A673 (cell line): ENCODE measurements around the gene EFL1. TPM values are rescaled to one million over a fixed set of nuclear protein-coding genes. Genes with fewer than 3 reads are reported as not detected.

Experiments used
- BruUV-seq: library from RNA; stranded (reverse); fragments of 400-500 nt; replicated peaks from 2 replicates; lab custom pipeline; 2021; lab: Mats Ljungman, UMichigan
- CTCF ChIA-PET: fragments of 300-600 bp; sonication (Branson Sonifier 250); formaldehyde crosslinking; loops from one replicate; lab custom pipeline; 2022; ENCODE audit warnings: antibody characterized with exemption; lab: Charles Lee
- POLR2A ChIA-PET: fragments of 300-600 bp; sonication (Branson Sonifier 250); formaldehyde crosslinking; loops from one replicate; lab custom pipeline; 2022; ENCODE audit warnings: antibody characterized with exemption; ENCODE audit not compliant: low non-redundant PET; lab: Charles Lee
- DNase-seq: peaks from one replicate; pipeline ENCODE4 v3.0.0-alpha.2; 2015; ENCODE audit warnings: low spot score
- H3K27ac ChIP-seq: fragments of 200-600 bp; sonication (generic); 2 replicates; pipeline ENCODE4 v1.5.1; 2016; ENCODE audit warnings: mixed run types, low read depth, mild to moderate bottlenecking, mixed read lengths, antibody characterized with exemption, low read length; ENCODE audit not compliant: poor library complexity, severe bottlenecking
- H3K27me3 ChIP-seq: fragments of 200-600 bp; sonication (generic); replicated peaks from 2 replicates; pipeline ENCODE4 v1.6.1; 2017; ENCODE audit warnings: mixed run types, low read depth, mild to moderate bottlenecking, mixed read lengths, antibody characterized with exemption, low read length; ENCODE audit not compliant: insufficient read depth, poor library complexity
- H3K36me3 ChIP-seq: fragments of 200-600 bp; sonication (generic); 2 replicates; pipeline ENCODE4 v1.6.1; 2016; ENCODE audit warnings: mixed run types, mild to moderate bottlenecking, mixed read lengths, antibody characterized with exemption, low read length; ENCODE audit not compliant: insufficient read depth, poor library complexity, severe bottlenecking
- H3K4me1 ChIP-seq: fragments of 200-600 bp; sonication (generic); 2 replicates; pipeline ENCODE4 v1.6.1; 2017; ENCODE audit warnings: mixed run types, mild to moderate bottlenecking, mixed read lengths, antibody characterized with exemption, low read length; ENCODE audit not compliant: insufficient read depth, poor library complexity, severe bottlenecking
- H3K4me3 ChIP-seq: fragments of 200-600 bp; sonication (generic); 2 replicates; pipeline ENCODE4 v1.5.1; 2016; ENCODE audit warnings: low read depth, mixed run types, mild to moderate bottlenecking, mixed read lengths, low read length; ENCODE audit not compliant: poor library complexity, severe bottlenecking
- H3K9me3 ChIP-seq: fragments of 200-600 bp; sonication (generic); 2 replicates; pipeline ENCODE4 v1.6.1; 2016; ENCODE audit warnings: mixed run types, low read depth, mild to moderate bottlenecking, mixed read lengths, antibody characterized with exemption, low read length; ENCODE audit not compliant: poor library complexity, severe bottlenecking
- EZH2 ChIP-seq: fragments of 200-600 bp; sonication (generic); IDR thresholded peaks from 2 replicates; pipeline ENCODE4 v1.6.1; 2017; ENCODE audit warnings: borderline replicate concordance, low read depth, mild to moderate bottlenecking, mixed read lengths, antibody characterized with exemption, low read length; ENCODE audit not compliant: poor library complexity, severe bottlenecking
- intact Hi-C: fragments of 100-400 bp; cut with micrococcal nuclease; formaldehyde crosslinking; loops from one replicate; pipeline ENCODE4 v1.10.0; 2022; ENCODE audit not compliant: unreplicated experiment
- total RNA-seq: library from RNA; stranded (reverse); gene quantifications from 2 replicates; pipeline ENCODE4 v1.2.3, GENCODE V29; 2021
- TF ChIP-seq, protein P1 (sequence below): fragments of 300-800, 200-600 bp; sonication (generic); conservative IDR thresholded peaks from 2 replicates; pipeline ENCODE4 v1.5.1; 2017; ENCODE audit warnings: low read depth, mild to moderate bottlenecking, antibody characterized with exemption, low read length, moderate library complexity, mixed read lengths

EFL1 gene
- total RNA-seq, 1 experiment from 2014 or later: 26.1 TPM

DNA sequence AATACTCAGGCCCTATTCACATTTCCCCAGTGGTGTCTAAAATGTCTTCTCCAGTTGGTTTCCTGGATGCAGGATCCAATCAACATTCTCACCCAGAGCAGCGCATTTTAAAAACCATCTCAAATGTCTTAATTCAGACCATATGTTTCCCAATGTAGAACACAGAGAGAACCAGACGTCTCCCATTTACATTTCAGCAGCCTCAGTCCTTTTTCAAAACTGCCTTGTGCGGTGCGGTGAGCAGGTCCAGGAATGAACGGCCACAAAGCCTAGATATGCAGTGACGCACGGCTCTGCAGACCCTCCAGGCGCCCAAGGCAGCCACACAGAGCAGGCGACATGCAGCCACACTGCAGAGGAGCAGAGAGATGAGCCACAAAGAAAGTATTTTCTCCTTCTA lies 150.6 kb downstream of the EFL1 start:
- H3K27me3 ChIP-seq: no peaks in the 10 kb centered on the region
- intact Hi-C loops: no loop called here
- H3K4me3 ChIP-seq: no peak overlapping the region
- DNase-seq: peak; percentile 24
- H3K4me1 ChIP-seq: no peaks in the 10 kb centered on the region
- CTCF ChIA-PET: no interaction called here
- no peak for TF ChIP-seq EZH2
- TF ChIP-seq, protein P1, sequence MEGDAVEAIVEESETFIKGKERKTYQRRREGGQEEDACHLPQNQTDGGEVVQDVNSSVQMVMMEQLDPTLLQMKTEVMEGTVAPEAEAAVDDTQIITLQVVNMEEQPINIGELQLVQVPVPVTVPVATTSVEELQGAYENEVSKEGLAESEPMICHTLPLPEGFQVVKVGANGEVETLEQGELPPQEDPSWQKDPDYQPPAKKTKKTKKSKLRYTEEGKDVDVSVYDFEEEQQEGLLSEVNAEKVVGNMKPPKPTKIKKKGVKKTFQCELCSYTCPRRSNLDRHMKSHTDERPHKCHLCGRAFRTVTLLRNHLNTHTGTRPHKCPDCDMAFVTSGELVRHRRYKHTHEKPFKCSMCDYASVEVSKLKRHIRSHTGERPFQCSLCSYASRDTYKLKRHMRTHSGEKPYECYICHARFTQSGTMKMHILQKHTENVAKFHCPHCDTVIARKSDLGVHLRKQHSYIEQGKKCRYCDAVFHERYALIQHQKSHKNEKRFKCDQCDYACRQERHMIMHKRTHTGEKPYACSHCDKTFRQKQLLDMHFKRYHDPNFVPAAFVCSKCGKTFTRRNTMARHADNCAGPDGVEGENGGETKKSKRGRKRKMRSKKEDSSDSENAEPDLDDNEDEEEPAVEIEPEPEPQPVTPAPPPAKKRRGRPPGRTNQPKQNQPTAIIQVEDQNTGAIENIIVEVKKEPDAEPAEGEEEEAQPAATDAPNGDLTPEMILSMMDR: no peak
- no peak overlapping the region for H3K27ac ChIP-seq
- no TSS peak for BruUV-seq
- H3K9me3 ChIP-seq: no peaks in the 10 kb centered on the region
- no peaks in the 10 kb centered on the region for H3K36me3 ChIP-seq
- POLR2A ChIA-PET: no interaction called here

DNA sequence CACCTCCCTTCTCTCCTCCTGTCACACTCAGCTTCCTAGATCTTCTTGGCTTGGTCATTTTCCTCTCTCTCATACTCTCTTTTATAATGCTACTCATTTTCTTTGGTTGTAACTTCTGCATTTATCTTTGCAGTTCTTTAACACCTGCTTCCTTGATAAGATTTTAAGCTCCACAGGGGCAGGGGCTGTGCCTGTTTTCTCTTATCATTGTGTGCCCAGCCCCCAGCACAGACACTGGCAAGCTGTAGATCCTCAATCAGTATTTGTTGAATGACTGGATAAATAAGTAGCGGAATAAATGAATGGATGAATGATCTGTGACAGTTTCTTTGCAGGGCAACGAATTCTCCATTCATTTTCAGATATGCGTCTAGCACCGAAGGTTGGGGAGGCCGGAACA lies 152.4 kb downstream of the EFL1 start:
- DNase-seq: no peak
- POLR2A ChIA-PET: no interaction called here
- Histone ChIP-seq H3K9me3 (no peaks in the 10 kb centered on the region), H3K4me1 (no peaks in the 10 kb centered on the region), H3K27me3 (no peaks in the 10 kb centered on the region), H3K4me3 (no peak overlapping the region), H3K27ac (no peak overlapping the region), H3K36me3 (no peaks in the 10 kb centered on the region)
- CTCF ChIA-PET: no interaction called here
- no TSS peak for BruUV-seq
- intact Hi-C loops: no loop called here
- TF ChIP-seq, protein P1: no peak
- no peak for TF ChIP-seq EZH2

DNA sequence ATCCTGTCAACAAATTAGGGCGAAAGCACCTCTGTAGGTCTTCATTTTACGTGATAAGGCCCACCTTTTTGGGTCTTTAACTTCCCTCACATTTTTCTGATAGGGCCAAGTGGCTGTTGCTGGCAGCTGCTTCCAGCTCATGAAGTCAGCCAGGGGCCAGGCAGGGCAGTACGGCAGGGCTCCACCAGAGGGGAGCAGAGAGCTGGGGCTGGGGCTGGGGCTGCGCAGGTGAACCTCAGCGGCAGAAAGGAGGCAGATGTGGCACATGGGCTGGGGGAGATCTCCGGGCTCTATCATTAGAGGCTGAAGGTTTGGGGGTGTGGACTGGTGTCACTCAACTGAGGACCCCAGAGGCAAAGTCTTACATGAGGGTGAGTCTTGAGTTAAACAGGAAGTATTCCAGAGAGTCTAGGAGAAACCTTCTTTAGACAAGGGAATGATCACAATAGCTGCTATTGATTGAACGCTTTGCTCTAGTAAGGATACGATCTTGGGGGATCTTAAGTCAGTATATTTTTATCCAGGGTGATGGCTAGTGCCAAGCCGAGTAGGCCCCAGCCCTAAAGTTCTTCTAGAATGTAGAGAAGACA lies 153.9 kb downstream of the EFL1 start:
- Histone ChIP-seq H3K9me3 (no peaks in the 10 kb centered on the region), H3K27ac (no peak overlapping the region), H3K36me3 (no peaks in the 10 kb centered on the region), H3K4me3 (no peak overlapping the region), H3K27me3 (no peaks in the 10 kb centered on the region), H3K4me1 (no peaks in the 10 kb centered on the region)
- ChIA-PET CTCF (interaction anchor here (0.6 kb wide), 1 partner anchor 13 kb away, joined by 6 read pairs; no protein-coding TSS in a partner anchor), POLR2A (interaction anchor here (0.6 kb wide), 1 partner anchor 36 kb away, joined by 3 read pairs; no protein-coding TSS in a partner anchor)
- DNase-seq: peak; percentile 28
- TF ChIP-seq, protein P1: peak; percentile 76
- no peak for TF ChIP-seq EZH2
- no TSS peak for BruUV-seq
- intact Hi-C loops: loop anchor here (5.0 kb wide), 1 partner anchor 89 kb away; no protein-coding TSS in a partner anchor
